Measurements from ENCODE around the gene GAS5.

DNA sequence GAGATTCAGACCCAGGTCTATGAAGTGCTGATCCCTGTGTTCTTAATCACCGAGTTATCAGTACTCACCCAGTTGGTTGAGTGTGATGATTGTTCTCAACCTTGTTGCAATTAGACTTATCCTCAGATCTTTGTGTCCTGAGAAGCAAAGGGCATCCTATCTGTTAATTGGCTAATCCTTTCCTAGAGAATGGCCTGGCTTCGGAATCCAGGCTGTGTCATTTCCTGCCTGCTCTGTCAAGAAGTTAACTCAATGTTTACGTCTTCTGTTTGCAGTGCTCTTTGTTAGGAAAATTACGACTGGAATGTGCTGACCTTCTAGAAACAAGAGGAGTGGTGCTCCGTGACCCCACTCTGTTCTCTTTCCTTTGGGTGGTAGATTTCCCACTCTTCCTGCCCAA is 14.7 kb downstream of the GAS5 start:
- TF ChIP-seq, protein P1, sequence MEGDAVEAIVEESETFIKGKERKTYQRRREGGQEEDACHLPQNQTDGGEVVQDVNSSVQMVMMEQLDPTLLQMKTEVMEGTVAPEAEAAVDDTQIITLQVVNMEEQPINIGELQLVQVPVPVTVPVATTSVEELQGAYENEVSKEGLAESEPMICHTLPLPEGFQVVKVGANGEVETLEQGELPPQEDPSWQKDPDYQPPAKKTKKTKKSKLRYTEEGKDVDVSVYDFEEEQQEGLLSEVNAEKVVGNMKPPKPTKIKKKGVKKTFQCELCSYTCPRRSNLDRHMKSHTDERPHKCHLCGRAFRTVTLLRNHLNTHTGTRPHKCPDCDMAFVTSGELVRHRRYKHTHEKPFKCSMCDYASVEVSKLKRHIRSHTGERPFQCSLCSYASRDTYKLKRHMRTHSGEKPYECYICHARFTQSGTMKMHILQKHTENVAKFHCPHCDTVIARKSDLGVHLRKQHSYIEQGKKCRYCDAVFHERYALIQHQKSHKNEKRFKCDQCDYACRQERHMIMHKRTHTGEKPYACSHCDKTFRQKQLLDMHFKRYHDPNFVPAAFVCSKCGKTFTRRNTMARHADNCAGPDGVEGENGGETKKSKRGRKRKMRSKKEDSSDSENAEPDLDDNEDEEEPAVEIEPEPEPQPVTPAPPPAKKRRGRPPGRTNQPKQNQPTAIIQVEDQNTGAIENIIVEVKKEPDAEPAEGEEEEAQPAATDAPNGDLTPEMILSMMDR (IDR thresholded peaks at IDR 0.05 in 4 of 5, conservative IDR thresholded peaks at IDR 0.05 in 1 of 5) = no peak
- TF ChIP-seq POLR2A (IDR thresholded peaks at IDR 0.05) = no peak

All from gastrocnemius medialis (tissue), 4 donors.